Testis (tissue), 2 donors: ENCODE results near the gene GOLGA8B.
"Not testable (repeated sequence)": the region's sequence is repeated elsewhere in the genome, so short reads cannot be mapped to it uniquely, and the experiment has no call there.

ENCODE experiments used
- CTCF ChIP-seq, 3 experiments: fragments of 450-650 bp in 2 of 3; fragments of 200-600 bp in 1 of 3; sonication (generic) in 1 of 3; IDR thresholded peaks; one replicate each; pipeline ENCODE4 v1.5.1; 2016 to 2019; ENCODE audit warnings: antibody characterized with exemption in 3 of 3, mild to moderate bottlenecking in 2 of 3, moderate library complexity in 1 of 3
- POLR2A ChIP-seq: fragments of 450-650 bp; IDR thresholded peaks from one replicate; pipeline ENCODE4 v1.6.1; 2017; ENCODE audit warnings: antibody characterized with exemption, mild to moderate bottlenecking, moderate library complexity

- not testable (repeated sequence) for TF ChIP-seq POLR2A; CTCF (IDR thresholded peaks at IDR 0.05)
These were observed 49.7 kb upstream of the GOLGA8B start for GRCh38 chr15:34633165-34633564.
